CD4-positive, alpha-beta T cell treated with Interferon gamma for 1 hour (primary cell): ENCODE results near the gene NDUFS7.
"Not testable (repeated sequence)": the region's sequence is repeated elsewhere in the genome, so short reads cannot be mapped to it uniquely, and the experiment has no call there.

Experiments used
- DNase-seq: peaks from one replicate; pipeline ENCODE4 v3.0.0-alpha.2; 2020

Gene NDUFS7

DNA sequence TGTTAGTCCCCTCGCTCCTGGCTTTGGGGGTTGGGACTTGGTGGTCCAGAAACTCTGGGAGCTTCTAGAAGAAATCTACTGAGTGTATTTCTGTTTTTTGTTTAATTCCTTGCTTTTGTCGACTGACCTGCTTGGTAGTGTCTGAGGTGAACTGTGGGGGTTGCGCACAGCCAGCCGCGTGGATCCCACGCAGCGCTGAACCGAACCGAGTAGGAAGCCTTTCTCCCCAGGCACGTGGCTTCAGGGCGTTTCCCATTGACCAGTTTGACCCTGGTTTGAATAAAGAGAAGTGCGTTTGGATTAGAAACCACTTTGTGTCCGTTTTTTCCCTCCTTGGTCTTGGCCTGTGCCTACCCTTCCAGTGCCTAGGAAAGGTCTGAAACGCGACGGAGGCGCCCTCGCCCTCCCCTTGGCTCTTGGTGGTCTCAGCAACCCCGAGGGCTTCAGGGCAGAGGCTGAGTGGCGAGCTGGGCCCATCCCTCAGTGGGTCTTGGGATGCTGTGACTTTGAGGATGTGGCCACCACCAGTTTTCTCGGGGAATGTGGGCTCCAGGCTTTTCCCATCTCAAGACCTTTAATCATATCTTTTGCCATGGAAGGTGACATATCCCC lies 51.8 kb downstream of the NDUFS7 start:
- no peak for DNase-seq

GRCh38 chr19:1437609-1438008 lies 53.9 kb downstream of the NDUFS7 start:
- DNase-seq: no peak

GRCh38 chr19:1438035-1438932 lies 54.6 kb downstream of the NDUFS7 start, which contains the start of gene RPS15:
Gene RPS15, plus strand, starts transcription at chr19:1438396. Its CDS starts 30 bp downstream, at chr19:1438426.
- DNase-seq: peak; percentile 94

DNA sequence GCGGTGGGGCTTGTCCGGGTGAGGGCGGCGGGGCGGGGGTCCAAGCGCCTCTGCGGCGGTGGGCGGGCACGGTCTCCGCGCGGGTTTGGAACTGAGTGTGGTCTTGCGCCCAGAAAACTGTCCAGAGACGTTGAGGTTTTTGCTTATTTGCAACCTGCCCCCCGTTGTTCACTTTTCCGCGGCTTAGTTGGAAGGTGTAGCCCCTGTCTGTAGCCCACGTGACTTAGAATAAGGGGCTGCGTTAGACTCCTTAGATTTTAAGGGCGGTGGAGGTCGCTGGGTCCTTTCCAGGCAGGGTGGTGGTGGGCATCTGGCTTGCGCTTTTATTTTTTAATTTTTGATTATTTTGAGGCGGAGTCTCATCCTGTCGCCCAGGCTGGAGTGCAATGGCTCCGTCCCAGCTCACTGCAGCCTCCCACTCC lies 55.2 kb downstream of the NDUFS7 start:
- no peak for DNase-seq

GRCh38 chr19:1439525-1440417 lies 56.1 kb downstream of the NDUFS7 start:
- DNase-seq: not testable (repeated sequence)

GRCh38 chr19:1440418-1440801 lies 56.7 kb downstream of the NDUFS7 start:
- no peak for DNase-seq

GRCh38 chr19:1441022-1441426 lies 57.3 kb downstream of the NDUFS7 start:
- no peak for DNase-seq

GRCh38 chr19:1441677-1442438 lies 58.2 kb downstream of the NDUFS7 start:
- no peak for DNase-seq
